HG03159 (cell line): Measurements from ENCODE around the gene NIT2.
"Not testable (repeated sequence)": the region's sequence is repeated elsewhere in the genome, so short reads cannot be mapped to it uniquely, and the experiment has no call there.

Experiments used
- ATAC-seq: cut with Tn5 transposase; IDR thresholded peaks from one replicate; pipeline ENCODE4 v1.9.1; 2021; ENCODE audit warnings: mild to moderate bottlenecking, moderate library complexity; ENCODE audit not compliant: unreplicated experiment

NIT2 gene

GRCh38 chr3:100336229-100336628, 1.7 kb downstream of the NIT2 start:
- ATAC-seq: not testable (repeated sequence)

DNA sequence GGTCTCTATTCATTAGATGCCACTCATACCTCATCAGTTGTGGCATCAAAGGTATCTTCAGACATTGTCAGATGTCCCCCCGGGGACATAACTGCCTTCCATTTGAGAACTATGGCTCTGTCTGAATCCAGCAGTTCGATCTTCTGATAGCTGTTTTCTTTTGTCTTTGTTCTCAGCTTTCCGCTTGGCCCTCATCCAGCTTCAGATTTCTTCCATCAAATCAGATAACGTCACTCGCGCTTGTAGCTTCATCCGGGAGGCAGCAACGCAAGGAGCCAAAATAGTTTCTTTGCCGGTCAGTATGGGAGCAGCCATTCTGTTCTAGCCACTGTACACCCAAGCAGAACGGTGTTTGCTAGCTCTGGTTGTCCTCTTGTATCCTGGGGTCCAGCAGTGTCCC, 4.4 kb downstream of the NIT2 start:
- ATAC-seq: no peak

GRCh38 chr3:100339786-100340185, 5.2 kb downstream of the NIT2 start:
- no peak for ATAC-seq

GRCh38 chr3:100340527-100340926, 6.0 kb downstream of the NIT2 start:
- ATAC-seq: no peak

DNA sequence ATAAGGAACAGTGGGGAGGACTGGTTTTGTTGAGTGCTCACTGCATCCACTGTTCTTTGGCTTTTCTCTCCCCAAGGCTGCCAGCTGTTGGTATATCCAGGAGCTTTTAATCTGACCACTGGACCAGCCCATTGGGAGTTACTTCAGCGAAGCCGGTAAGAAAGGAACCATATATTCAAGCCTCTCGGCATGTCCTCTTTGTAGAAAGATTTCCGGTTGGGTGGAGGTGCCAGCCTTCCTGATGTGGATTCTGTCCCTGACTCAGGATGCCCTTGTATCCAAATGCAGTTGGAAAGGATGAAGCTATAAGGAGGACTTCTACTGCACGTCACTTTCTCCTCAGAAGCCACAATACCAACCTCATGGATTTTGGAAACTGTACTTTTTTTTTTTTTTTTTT, 14.2 kb downstream of the NIT2 start:
- no peak for ATAC-seq

- not testable (repeated sequence) for ATAC-seq
These were observed 17.2 kb downstream of the NIT2 start for GRCh38 chr3:100351770-100352169.

DNA sequence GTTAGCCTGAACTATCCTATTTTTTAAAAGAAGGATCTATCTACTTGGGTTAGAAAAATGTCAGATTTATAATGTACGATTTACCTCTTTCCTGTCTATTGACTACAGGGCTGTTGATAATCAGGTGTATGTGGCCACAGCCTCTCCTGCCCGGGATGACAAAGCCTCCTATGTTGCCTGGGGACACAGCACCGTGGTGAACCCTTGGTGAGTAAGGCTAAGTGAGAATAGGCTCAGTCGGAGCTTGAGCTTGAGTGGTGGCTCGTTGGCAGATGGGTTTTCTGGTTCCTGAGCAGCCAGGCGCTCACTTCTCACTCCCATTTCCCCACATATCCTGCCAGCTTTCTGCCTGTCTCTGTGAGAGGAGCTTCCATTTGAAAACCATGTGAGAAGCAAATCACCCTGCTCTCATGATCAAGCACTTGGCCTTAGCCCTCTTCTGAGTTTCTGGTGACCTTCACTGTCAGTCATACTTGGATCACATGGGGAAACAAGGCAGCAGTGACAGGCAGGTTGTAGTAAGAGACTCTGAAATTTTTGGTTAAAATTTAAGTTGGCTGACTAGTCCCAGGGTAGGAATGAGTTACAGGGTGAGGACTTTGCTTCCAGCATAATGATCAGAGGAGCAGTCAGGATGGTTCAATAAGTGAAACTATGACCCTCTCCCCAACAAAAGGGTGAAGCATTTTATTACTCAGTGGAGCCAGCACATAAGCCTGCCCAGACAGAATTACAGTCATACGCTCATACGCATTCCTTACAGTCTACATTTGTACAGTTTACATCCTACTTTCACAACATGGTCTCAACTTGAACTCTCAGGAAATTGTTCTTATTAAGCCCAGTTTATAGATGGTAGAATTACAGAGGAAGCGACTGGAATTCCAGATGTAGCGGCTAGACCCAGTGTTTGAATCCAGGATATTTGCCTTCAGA, 18.0 kb downstream of the NIT2 start:
- ATAC-seq: no peak

DNA sequence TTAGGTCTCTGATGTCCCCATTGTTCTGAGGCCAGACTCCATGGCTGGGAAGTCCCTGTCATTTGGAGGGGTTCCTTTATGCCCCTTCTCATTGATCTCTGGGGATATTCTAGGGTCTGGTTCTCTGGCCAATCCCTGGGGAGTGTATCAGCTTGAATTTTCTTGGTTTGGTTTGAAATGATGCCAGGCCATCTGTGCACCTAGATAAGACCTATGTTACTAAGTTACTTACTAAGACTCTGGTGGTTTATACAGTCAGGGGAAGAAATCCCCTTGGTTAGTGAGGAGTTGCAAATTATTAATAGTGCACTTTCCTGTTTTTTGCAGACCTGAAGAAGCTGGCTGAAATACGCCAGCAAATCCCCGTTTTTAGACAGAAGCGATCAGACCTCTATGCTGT, 20.3 kb downstream of the NIT2 start:
- no peak for ATAC-seq

DNA sequence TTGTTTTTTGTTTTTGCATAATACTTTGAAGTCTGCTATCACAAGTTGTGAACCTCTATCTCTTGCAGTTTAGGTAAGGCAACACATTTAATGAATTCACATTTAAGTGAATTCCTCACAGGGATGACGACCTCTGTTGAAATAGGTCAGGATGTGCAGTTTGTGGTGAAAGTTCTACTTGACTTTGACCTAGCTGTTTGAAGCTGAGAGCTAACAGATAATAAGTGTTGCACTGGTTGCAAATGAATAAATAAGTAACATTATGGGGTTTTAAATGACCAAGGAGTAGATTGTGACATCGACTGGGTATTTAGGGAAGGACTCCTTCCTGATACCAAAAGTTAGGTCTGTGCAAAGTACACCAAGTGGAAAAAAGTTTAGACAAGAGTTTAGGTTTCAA, 23.9 kb downstream of the NIT2 start:
- ATAC-seq: no peak

GRCh38 chr3:100359035-100359434, 24.5 kb downstream of the NIT2 start:
- no peak for ATAC-seq

DNA sequence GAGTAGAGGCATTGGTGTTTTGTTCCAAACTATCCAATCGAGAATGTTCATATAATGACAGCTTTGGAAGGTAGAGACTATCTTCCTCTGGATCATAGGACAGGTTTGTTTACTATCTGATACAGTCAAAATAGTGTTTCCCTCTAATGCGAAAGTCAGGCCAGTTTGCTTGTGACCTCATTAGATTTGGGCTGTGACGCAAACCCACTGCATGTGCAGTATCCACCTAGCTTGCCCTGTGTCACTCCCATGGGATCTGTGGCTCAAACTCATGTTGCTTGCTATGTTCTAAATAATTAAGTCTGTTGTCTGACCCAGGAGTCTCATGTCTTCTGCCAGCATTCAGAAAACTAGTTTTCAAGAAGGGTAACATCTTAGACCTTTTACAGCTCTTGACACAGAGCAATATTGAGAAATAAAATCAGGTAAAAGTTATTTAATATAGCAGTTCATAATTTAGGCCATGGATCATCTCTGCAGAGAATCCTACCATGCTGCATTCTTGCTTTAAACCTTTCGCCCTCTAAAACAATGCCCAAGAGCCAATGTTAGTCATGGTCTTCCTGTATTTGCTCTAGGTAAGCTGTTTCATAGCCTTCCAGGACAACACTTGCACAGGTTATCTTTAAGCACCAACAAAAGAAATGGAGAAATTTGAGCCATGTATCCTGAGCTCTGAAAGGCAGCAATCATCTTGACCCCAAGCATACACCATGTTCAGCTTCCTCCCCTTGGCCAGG, 26.4 kb downstream of the NIT2 start:
- no peak for ATAC-seq

- no peak for ATAC-seq
These were observed 27.3 kb downstream of the NIT2 start for GRCh38 chr3:100361897-100362296.

DNA sequence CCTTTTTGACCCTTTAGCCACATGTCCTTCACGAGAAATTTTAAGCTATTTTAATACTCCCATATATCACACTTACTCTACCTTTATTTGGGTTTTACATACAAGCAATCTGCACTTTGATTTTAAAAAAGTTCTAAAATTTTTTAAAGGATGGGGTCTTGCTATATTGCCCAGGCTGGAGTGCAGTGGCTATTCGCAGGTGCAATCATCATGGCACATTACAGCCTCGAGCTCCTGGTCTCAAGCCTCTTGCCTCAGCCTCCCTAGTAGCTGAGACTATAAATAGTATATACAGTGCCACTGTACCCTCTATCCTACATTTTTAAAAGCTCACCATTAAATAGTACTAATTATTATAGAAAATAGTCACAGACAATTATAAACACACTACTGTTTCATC, 29.9 kb downstream of the NIT2 start:
- no peak for ATAC-seq

DNA sequence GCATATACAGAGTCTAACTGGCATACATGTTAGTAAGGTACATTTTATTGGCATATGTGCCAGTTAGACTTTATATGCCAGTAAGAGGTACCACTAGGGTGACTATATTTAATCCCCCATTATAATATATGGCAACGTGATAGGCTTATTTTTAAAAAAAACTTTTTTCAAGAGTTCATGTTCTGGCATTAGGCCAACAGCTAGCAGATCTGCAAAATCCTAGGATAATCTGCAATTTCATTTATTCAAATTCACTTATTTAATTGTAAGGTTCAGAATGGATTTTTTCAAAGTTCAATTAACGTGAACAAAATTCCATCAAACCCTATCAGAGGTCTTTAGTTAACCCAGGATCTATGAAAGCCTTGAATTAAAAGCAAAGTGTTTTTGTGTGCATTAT, 31.9 kb downstream of the NIT2 start:
- ATAC-seq: no peak

- ATAC-seq: no peak
These were observed 33.9 kb downstream of the NIT2 start for GRCh38 chr3:100368441-100368840.

DNA sequence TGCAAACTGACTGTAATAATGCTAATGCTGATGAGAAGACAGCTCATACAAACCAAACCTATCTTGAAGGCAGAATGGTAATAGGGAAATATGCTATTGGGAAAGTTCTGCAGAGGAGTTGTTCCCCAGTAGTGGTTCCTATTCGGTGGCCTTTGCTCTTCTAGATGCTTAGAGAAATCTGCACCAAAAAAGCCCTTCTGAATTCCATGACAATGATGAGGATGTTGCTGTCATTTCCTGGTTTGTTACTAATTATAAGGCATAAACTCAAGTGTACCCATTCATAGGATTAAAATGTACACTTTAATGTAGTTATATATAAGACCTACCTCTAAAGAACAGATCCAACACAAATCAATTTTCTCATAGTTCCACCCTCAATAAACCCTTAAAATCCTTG, 36.2 kb downstream of the NIT2 start:
- ATAC-seq: no peak

DNA sequence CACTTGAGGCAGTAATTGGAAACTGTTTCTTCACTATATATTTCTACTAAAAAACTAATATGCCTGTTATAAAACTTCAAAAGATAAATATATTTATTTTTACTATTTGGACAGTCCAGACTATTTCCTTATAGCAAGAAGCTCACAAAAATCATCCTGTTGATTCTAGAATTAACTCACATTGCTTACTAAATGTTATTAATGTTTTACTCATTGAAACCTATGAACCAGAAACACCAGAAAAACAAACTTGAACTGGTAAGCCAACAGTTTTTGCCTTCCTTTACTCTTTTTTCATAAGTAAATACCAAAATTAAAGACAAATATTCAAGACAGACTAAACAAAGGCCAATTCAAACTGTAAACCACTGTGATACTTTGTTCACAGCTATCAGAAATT, 40.0 kb downstream of the NIT2 start:
- ATAC-seq: no peak

GRCh38 chr3:100376301-100376700, 41.7 kb downstream of the NIT2 start:
- no peak for ATAC-seq

DNA sequence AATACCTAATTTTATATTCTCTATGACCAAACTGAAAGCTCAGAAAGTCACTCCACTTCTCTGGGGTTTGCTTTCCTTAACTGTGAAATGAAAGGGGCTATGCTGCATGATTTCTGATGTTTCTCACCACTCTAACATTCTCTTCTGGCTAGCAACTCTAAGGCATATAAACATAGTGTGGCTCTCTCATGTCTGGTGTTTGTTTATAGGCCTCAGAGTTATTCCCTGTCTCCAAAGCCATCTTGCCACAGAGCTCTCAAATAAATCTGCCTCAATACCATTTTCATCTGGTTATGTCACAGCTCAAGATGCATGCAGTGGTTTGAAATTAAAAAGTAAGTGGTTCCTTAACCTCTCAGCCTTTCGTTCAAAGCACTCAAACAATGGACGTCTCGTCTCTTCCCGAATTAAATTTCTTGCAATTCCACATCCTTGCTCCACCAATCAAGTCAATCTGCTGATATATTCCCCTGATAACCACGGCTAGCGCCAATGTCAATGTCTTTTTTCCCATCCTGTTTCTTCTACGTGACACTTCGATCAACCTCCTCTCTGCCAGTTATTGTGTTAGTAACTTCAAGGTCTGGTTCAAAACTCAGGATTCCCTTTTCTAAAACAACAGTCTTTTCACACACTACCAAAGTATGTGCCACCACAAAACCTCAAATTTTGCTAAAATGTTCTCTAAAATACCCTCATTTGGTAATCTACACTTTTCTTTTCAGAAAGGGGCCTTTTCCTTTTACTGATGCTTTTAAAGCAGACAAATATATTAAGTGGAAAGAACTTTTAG, 50.4 kb downstream of the NIT2 start:
- no peak for ATAC-seq

DNA sequence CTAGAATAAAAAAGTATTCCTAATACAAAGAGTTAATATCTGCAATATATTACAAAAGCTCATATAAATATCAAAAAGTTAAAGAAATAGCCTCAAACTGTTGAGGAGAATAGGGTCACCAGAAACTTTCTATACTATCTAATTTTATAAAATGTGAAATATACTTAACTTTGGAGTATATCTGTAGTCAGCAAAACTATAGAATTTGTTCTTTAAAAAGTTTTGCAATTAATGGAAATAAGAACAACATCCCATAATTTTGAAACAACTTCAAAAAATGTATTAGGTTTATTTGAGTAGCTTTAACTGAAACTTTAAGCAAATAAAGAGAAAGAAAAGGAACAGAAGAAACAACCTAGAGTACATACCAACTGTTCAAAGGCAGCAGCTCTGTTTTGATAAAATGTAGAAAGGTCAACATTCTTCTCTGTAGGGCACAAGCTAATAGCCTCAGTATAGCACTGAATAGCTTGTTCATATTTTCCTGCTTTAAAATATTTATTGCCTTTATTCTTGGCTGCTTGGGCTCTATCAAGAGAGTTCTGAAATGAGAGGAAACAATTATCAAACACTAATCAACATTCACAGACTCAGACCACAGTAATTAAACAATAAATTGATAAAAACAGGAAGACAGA, 52.0 kb downstream of the NIT2 start:
- no peak for ATAC-seq

DNA sequence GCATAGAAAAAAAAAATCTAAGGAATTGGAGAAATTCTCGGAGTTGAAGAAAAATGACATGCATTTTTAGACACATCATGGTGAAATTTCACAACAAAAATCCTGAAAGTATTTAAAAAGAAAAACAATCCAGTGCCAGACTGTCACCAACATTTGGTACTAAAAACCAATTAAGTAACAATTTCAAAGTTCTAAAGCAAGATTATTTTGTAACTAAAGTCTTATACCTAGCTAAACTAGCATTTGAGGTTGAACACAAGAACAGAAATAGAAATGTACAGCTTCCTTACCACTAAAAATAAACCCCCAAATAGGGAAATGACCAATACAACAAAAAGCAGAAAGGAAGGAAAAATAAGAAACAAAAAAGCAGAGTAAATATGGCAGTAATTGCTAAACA, 54.5 kb downstream of the NIT2 start:
- no peak for ATAC-seq
